ENCODE measurements around the gene TP53I13. TPM values are rescaled to one million over a fixed set of nuclear protein-coding genes. Genes with fewer than 3 reads are reported as not detected.
A peak's percentile ranks its signal among the peaks of the same experiment; 100 is the strongest.

TP53I13 gene
- total and polyA plus RNA-seq, 11 donors: 23.8 to 93.0 (median 42.7) TPM

- H3K4me1 ChIP-seq: peaks cover 6 to 58% (median 45%) of the 10 kb centered on the region in 12 donors
- H3K9me3 ChIP-seq: no peaks in the 10 kb centered on the region
- DNase-seq (peak; percentile 95 to 98 (median 96)), ATAC-seq (peak; percentile 63 to 81 (median 75))
- H3K27me3 ChIP-seq: no peaks in the 10 kb centered on the region
- peaks cover 0 to 10% (median 0%) of the 10 kb centered on the region in 9 donors for H3K36me3 ChIP-seq
- H3K4me3 ChIP-seq: peak overlapping the region in 11 of 12 donors; percentile 17 to 53 (median 41)
- TF ChIP-seq POLR2A (IDR thresholded peaks at IDR 0.05) (peak in 1 of 2 donors; percentile 14), CTCF (IDR thresholded peaks at IDR 0.05) (peak; percentile 82 to 97 (median 92))
- H3K27ac ChIP-seq: peak overlapping the region in 9 of 12 donors; percentile 3 to 66 (median 42)
- 1 to 3% (median 1%) methylated on average over 15 to 50 of the region's 50 CpGs for WGBS, 4 donors
- intact Hi-C loops (cut with DNase I): loop anchor here in 1 of 10 donors (5.0 kb wide), 1 partner anchor 36 kb away; no protein-coding TSS in a partner anchor
Measured at GRCh38 chr17:29613352-29613837, 44.9 kb downstream of the TP53I13 start.

GRCh38 chr17:29613856-29614255 lies 45.4 kb downstream of the TP53I13 start:
- no peaks in the 10 kb centered on the region for H3K9me3 ChIP-seq
- peaks cover 6 to 63% (median 50%) of the 10 kb centered on the region in 12 donors for H3K4me1 ChIP-seq
- H3K27me3 ChIP-seq: no peaks in the 10 kb centered on the region
- no peak for TF ChIP-seq POLR2A (IDR thresholded peaks at IDR 0.05)
- TF ChIP-seq CTCF (IDR thresholded peaks at IDR 0.05): no peak
- peak overlapping the region in 8 of 12 donors; percentile 3 to 66 (median 18) for H3K27ac ChIP-seq
- peaks cover 0 to 10% (median 0%) of the 10 kb centered on the region in 9 donors for H3K36me3 ChIP-seq
- ATAC-seq (no peak), DNase-seq (peak in 2 of 5 donors; percentile 42 to 58)
- intact Hi-C loops (cut with DNase I): loop anchor here in 2 of 10 donors (2.0 to 5.0 kb wide), 2 partner anchors 21 to 37 kb away; partner anchors contain the start of gene ANKRD13B (in 1 of the 2)
- 17 to 21% (median 20%) methylated on average over 13 of the region's 13 CpGs for WGBS, 4 donors
- peak overlapping the region in 11 of 12 donors; percentile 17 to 53 (median 41) for H3K4me3 ChIP-seq

GRCh38 chr17:29614349-29615047 lies 46.0 kb downstream of the TP53I13 start:
- 80 to 94% (median 86%) methylated on average over 16 of the region's 16 CpGs for WGBS, 4 donors
- H3K27me3 ChIP-seq: no peaks in the 10 kb centered on the region
- H3K36me3 ChIP-seq: peaks cover 0 to 10% (median 0%) of the 10 kb centered on the region in 9 donors
- H3K4me1 ChIP-seq: peaks cover 6 to 69% (median 55%) of the 10 kb centered on the region in 12 donors
- no peak for DNase-seq
- no peak for ATAC-seq
- TF ChIP-seq POLR2A (IDR thresholded peaks at IDR 0.05) (no peak), CTCF (IDR thresholded peaks at IDR 0.05) (no peak)
- H3K4me3 ChIP-seq: peak overlapping the region in 1 of 12 donors; percentile 61
- no peak overlapping the region for H3K27ac ChIP-seq
- no peaks in the 10 kb centered on the region for H3K9me3 ChIP-seq
- intact Hi-C loops (cut with DNase I): loop anchor here in 3 of 10 donors (2.0 to 5.0 kb wide), 4 partner anchors 22 to 163 kb away; partner anchors contain the start of gene ANKRD13B (in 1 of the 3)

GRCh38 chr17:29615048-29615385 lies 46.5 kb downstream of the TP53I13 start:
- intact Hi-C loops (cut with DNase I): loop anchor here in 2 of 10 donors (2.0 to 5.0 kb wide), 3 partner anchors 22 to 162 kb away; partner anchors contain the start of gene ANKRD13B (in 1 of the 2)
- DNase-seq: peak in 1 of 5 donors; percentile 52

More at GRCh38 chr17:29615048-29615385, 46.5 kb downstream of the TP53I13 start:
- ATAC-seq: no peak
- Histone ChIP-seq H3K4me3 (peak overlapping the region in 9 of 12 donors; percentile 42 to 61 (median 50)), H3K36me3 (peaks cover 0 to 10% (median 0%) of the 10 kb centered on the region in 9 donors), H3K27me3 (no peaks in the 10 kb centered on the region), H3K4me1 (peaks cover 6 to 72% (median 58%) of the 10 kb centered on the region in 12 donors), H3K27ac (peak overlapping the region in 1 of 12 donors; percentile 51), H3K9me3 (no peaks in the 10 kb centered on the region)
- no peak for TF ChIP-seq POLR2A (IDR thresholded peaks at IDR 0.05)
- no peak for TF ChIP-seq CTCF (IDR thresholded peaks at IDR 0.05)
- 60 to 81% (median 70%) methylated on average over 15 of the region's 15 CpGs for WGBS, 4 donors
